CD4-positive, alpha-beta T cell treated with Interleukin-15 for 4 hours (primary cell): ENCODE measurements around the gene PBX2.
"Not testable (repeated sequence)": the region's sequence is repeated elsewhere in the genome, so short reads cannot be mapped to it uniquely, and the experiment has no call there.

Experiments
- DNase-seq: peaks from one replicate; pipeline ENCODE4 v3.0.0-alpha.2; 2020; ENCODE audit warnings: low spot score

PBX2 gene

GRCh38 chr6:32202186-32202585, 12.2 kb upstream of the PBX2 start:
- no peak for DNase-seq

- DNase-seq, result no peak
Measured at GRCh38 chr6:32200711-32201475, 10.9 kb upstream of the PBX2 start.

GRCh38 chr6:32198866-32199265, 8.9 kb upstream of the PBX2 start:
- no peak for DNase-seq

- no peak for DNase-seq
Measured at GRCh38 chr6:32198345-32198696, 8.3 kb upstream of the PBX2 start.

GRCh38 chr6:32196682-32197616, 6.9 kb upstream of the PBX2 start:
- DNase-seq, result no peak

GRCh38 chr6:32195902-32196681, 6.1 kb upstream of the PBX2 start:
- peak; percentile 45 for DNase-seq

- peak; percentile 100 for DNase-seq
Measured at GRCh38 chr6:32195652-32195901, 5.6 kb upstream of the PBX2 start.

GRCh38 chr6:32194825-32195651, 5.0 kb upstream of the PBX2 start:
- peak; percentile 32 for DNase-seq

- no peak for DNase-seq
Measured at GRCh38 chr6:32194388-32194787, 4.4 kb upstream of the PBX2 start.

GRCh38 chr6:32193096-32193495, 3.1 kb upstream of the PBX2 start:
- not testable (repeated sequence) for DNase-seq

- peak; percentile 55 for DNase-seq
Measured at GRCh38 chr6:32192608-32193039, 2.6 kb upstream of the PBX2 start, which contains the start of gene GPSM3. GPSM3 (minus strand) TSS chr6:32192643; CDS start chr6:32192513, 130 bp downstream.

GRCh38 chr6:32191696-32192607, 1.9 kb upstream of the PBX2 start:
- DNase-seq, result no peak

GRCh38 chr6:32190911-32191677, 1.1 kb upstream of the PBX2 start:
- no peak for DNase-seq

GRCh38 chr6:32189742-32190053, 304 bp downstream of the PBX2 start:
- DNase-seq, result no peak

GRCh38 chr6:32189069-32189741, 797 bp downstream of the PBX2 start:
- no peak for DNase-seq

GRCh38 chr6:32188381-32189068, 1.5 kb downstream of the PBX2 start:
- DNase-seq, result no peak

GRCh38 chr6:32187725-32188380, 2.1 kb downstream of the PBX2 start:
- not testable (repeated sequence) for DNase-seq

- DNase-seq, result no peak
Measured at GRCh38 chr6:32187009-32187709, 2.8 kb downstream of the PBX2 start.
